WI38 (cell line): ENCODE results near the gene NTNG2.

Source experiments
- H3K4me3 ChIP-seq: 2 replicates; pipeline ENCODE4 v1.5.1; 2011; ENCODE audit warnings: low read depth, mild to moderate bottlenecking, control low read depth, low read length
- CTCF ChIP-seq: IDR thresholded peaks from 2 replicates; pipeline ENCODE4 v1.5.1; 2012; ENCODE audit warnings: low read depth, mild to moderate bottlenecking, control low read depth, low read length

NTNG2 gene

GRCh38 chr9:132247942-132248341 lies 86.1 kb downstream of the NTNG2 start:
- TF ChIP-seq CTCF = no peak
- no peak overlapping the region for H3K4me3 ChIP-seq

- TF ChIP-seq CTCF = no peak
- H3K4me3 ChIP-seq = no peak overlapping the region
Measured at GRCh38 chr9:132249123-132249522, 87.3 kb downstream of the NTNG2 start.

GRCh38 chr9:132249690-132250089 lies 87.8 kb downstream of the NTNG2 start:
- no peak for TF ChIP-seq CTCF
- H3K4me3 ChIP-seq = no peak overlapping the region

GRCh38 chr9:132250324-132251262 lies 88.7 kb downstream of the NTNG2 start:
- TF ChIP-seq CTCF = no peak
- no peak overlapping the region for H3K4me3 ChIP-seq

- no peak overlapping the region for H3K4me3 ChIP-seq
- no peak for TF ChIP-seq CTCF
Measured at GRCh38 chr9:132260846-132261245, 99.0 kb downstream of the NTNG2 start.

GRCh38 chr9:132266017-132266416 lies 104.2 kb downstream of the NTNG2 start:
- TF ChIP-seq CTCF = no peak
- H3K4me3 ChIP-seq = no peak overlapping the region

GRCh38 chr9:132267660-132268059 lies 105.8 kb downstream of the NTNG2 start:
- no peak for TF ChIP-seq CTCF
- H3K4me3 ChIP-seq = no peak overlapping the region
